Neural cell (in vitro differentiated cells): ENCODE data around the gene MAN2B1. TPM values are rescaled to one million over a fixed set of nuclear protein-coding genes. Genes with fewer than 3 reads are reported as not detected.

Experiments used
- H2AFZ ChIP-seq: fragments of 200-600, 300-800 bp; sonication (generic), shearing (Covaris generic); 2 replicates; pipeline ENCODE4 v1.6.0; 2014; ENCODE audit warnings: low read depth, mild to moderate bottlenecking, antibody characterized with exemption, low read length, moderate library complexity
- H3F3A ChIP-seq: fragments of 200-600 bp; shearing (Covaris generic); 2 replicates; pipeline ENCODE4 v1.6.1; 2016; ENCODE audit warnings: mild to moderate bottlenecking, moderate library complexity, mixed read lengths, antibody characterized with exemption, low read length; ENCODE audit not compliant: insufficient read depth, poor library complexity, severe bottlenecking
- H3K27ac ChIP-seq: fragments of 200-600, 300-800 bp; sonication (generic), shearing (Covaris generic); 2 replicates; pipeline ENCODE4 v1.5.1; 2014; ENCODE audit warnings: mild to moderate bottlenecking, low read length, moderate library complexity
- H3K27me3 ChIP-seq: fragments of 300-800, 200-600 bp; sonication (generic), shearing (Covaris generic); 2 replicates; pipeline ENCODE4 v1.6.0; 2014; ENCODE audit warnings: mild to moderate bottlenecking, low read depth, low read length, moderate library complexity; ENCODE audit not compliant: insufficient read depth
- H3K36me3 ChIP-seq: fragments of 300-800, 200-600 bp; sonication (generic), shearing (Covaris generic); 2 replicates; pipeline ENCODE4 v1.5.1; 2014; ENCODE audit warnings: mild to moderate bottlenecking, antibody characterized with exemption, low read length, moderate library complexity; ENCODE audit not compliant: insufficient read depth
- H3K4me2 ChIP-seq: fragments of 300-800, 200-600 bp; sonication (generic), shearing (Covaris generic); 2 replicates; pipeline ENCODE4 v1.6.0; 2014; ENCODE audit warnings: mild to moderate bottlenecking, low read length
- H3K4me3 ChIP-seq: fragments of 300-800, 200-600 bp; sonication (generic), shearing (Covaris generic); 2 replicates; pipeline ENCODE4 v1.5.1; 2014; ENCODE audit warnings: mild to moderate bottlenecking, low read length, moderate library complexity
- H3K79me2 ChIP-seq: fragments of 200-600 bp; shearing (Covaris generic); replicated peaks from 2 replicates; pipeline ENCODE4 v1.6.0; 2014; ENCODE audit warnings: mild to moderate bottlenecking, low read length, moderate library complexity; ENCODE audit not compliant: insufficient read depth
- H3K9ac ChIP-seq: fragments of 300-800, 200-600 bp; sonication (generic), shearing (Covaris generic); 2 replicates; pipeline ENCODE4 v1.6.1; 2016; ENCODE audit warnings: mild to moderate bottlenecking, low read length, mixed read lengths
- H3K9me2 ChIP-seq: fragments of 200-600 bp; shearing (Covaris generic); 2 replicates; pipeline ENCODE4 v1.6.1; 2016; ENCODE audit warnings: mild to moderate bottlenecking, low read length, mixed read lengths; ENCODE audit not compliant: insufficient read depth
- H3K9me3 ChIP-seq: fragments of 200-600, 300-800 bp; sonication (generic), shearing (Covaris generic); 2 replicates; pipeline ENCODE4 v1.6.1; 2016; ENCODE audit warnings: mild to moderate bottlenecking, mixed run types, low read length, moderate library complexity, mixed read lengths
- H4K20me1 ChIP-seq: fragments of 200-600 bp; shearing (Covaris generic); 2 replicates; pipeline ENCODE4 v1.6.1; 2016; ENCODE audit warnings: mild to moderate bottlenecking, mixed run types; ENCODE audit not compliant: insufficient read depth
- EP300 ChIP-seq: fragments of 450-650 bp; conservative IDR thresholded peaks from 2 replicates; pipeline ENCODE4 v1.6.1; 2014; ENCODE audit warnings: antibody characterized with exemption, mild to moderate bottlenecking, moderate library complexity; ENCODE audit not compliant: poor library complexity, severe bottlenecking
- EZH2 ChIP-seq: fragments of 200-600, 300-800 bp; shearing (Covaris generic), sonication (generic); IDR thresholded peaks from 2 replicates; pipeline ENCODE4 v1.6.1; 2014; ENCODE audit warnings: antibody characterized with exemption, low read length, borderline replicate concordance, mild to moderate bottlenecking; ENCODE audit not compliant: insufficient read depth, poor library complexity, severe bottlenecking
- MXI1 ChIP-seq: fragments of 450-650 bp; conservative IDR thresholded peaks from 2 replicates; pipeline ENCODE4 v1.6.1; 2014; ENCODE audit warnings: antibody characterized with exemption, mild to moderate bottlenecking; ENCODE audit not compliant: poor library complexity, severe bottlenecking
- POLR2AphosphoS5 ChIP-seq: IDR thresholded peaks from 2 replicates; pipeline ENCODE4 v1.6.1; 2012
- RAD21 ChIP-seq: fragments of 450-650 bp; conservative IDR thresholded peaks from 2 replicates; pipeline ENCODE4 v1.6.1; 2014; ENCODE audit warnings: antibody characterized with exemption, mild to moderate bottlenecking, moderate library complexity
- SMC3 ChIP-seq: fragments of 450-650 bp; conservative IDR thresholded peaks from 2 replicates; pipeline ENCODE4 v1.6.1; 2014; ENCODE audit warnings: antibody characterized with exemption, mild to moderate bottlenecking, moderate library complexity; ENCODE audit not compliant: poor library complexity
- TAF1 ChIP-seq: IDR thresholded peaks from 2 replicates; pipeline ENCODE4 v1.6.1; 2012; ENCODE audit warnings: low read depth
- polyA plus RNA-seq: library from polyadenylated mRNA; depleted of rRNA; stranded (reverse); fragments of >200 nt; gene quantifications from 2 replicates; pipeline ENCODE4 v1.2.3, GENCODE V29; 2014
- TF ChIP-seq, protein P1 (sequence below): fragments of 450-650 bp; IDR thresholded peaks from 2 replicates; pipeline ENCODE4 v1.5.1; 2014; ENCODE audit warnings: antibody characterized with exemption, mild to moderate bottlenecking, moderate library complexity; ENCODE audit not compliant: poor library complexity, severe bottlenecking
- TF ChIP-seq, protein P2 (sequence below): IDR thresholded peaks from 2 replicates; pipeline ENCODE4 v1.6.1; 2012; ENCODE audit warnings: borderline replicate concordance

The MAN2B1 gene
- polyA plus RNA-seq, 1 donor from 2014 or later, result 11.5 TPM

DNA sequence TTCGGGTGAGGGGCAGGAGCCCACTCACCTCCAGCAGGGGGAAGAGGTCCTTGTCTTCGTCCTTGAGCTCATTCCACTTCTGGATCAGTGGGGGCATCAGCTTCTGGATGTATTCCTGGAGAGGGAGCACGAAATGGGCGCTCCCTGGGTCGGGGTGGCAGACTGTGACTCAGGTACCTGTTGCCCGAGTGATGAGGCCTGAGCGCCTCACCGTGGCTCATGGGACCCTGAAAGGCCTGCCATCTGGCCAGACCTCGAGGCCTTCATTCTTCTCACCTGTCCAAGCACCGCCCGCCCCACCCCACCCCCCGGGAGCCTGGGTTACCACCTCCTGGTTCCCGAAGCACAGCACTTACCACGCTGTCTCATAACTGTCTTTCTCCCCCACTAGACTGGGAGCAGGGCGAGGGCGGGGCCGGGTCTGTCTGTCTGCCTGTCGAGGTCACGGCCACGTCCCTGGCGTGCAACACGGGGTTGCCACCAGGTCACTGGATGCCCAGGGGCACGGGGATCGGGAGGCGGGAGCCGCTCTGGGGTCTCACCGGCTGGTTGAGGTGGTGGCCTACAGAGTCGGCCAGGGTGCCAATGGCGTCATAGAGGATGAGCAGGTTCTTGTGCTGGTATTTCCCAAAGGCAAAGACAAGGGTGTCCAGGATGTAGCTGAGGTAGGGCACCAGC is 39.3 kb upstream of the MAN2B1 start:
- Histone ChIP-seq H3K4me2 (no peak overlapping the region), H3K27me3 (no peaks in the 10 kb centered on the region), H3K9me2 (no peaks in the 10 kb centered on the region), H3K9ac (no peak overlapping the region), H2AFZ (no peak overlapping the region), H4K20me1 (no peaks in the 10 kb centered on the region), H3K4me3 (no peak overlapping the region), H3K9me3 (no peaks in the 10 kb centered on the region), H3K36me3 (no peaks in the 10 kb centered on the region), H3F3A (no peaks in the 10 kb centered on the region), H3K27ac (no peak overlapping the region), H3K79me2 (no peaks in the 10 kb centered on the region)
- TF ChIP-seq EZH2, result no peak
- TF ChIP-seq, protein P1, sequence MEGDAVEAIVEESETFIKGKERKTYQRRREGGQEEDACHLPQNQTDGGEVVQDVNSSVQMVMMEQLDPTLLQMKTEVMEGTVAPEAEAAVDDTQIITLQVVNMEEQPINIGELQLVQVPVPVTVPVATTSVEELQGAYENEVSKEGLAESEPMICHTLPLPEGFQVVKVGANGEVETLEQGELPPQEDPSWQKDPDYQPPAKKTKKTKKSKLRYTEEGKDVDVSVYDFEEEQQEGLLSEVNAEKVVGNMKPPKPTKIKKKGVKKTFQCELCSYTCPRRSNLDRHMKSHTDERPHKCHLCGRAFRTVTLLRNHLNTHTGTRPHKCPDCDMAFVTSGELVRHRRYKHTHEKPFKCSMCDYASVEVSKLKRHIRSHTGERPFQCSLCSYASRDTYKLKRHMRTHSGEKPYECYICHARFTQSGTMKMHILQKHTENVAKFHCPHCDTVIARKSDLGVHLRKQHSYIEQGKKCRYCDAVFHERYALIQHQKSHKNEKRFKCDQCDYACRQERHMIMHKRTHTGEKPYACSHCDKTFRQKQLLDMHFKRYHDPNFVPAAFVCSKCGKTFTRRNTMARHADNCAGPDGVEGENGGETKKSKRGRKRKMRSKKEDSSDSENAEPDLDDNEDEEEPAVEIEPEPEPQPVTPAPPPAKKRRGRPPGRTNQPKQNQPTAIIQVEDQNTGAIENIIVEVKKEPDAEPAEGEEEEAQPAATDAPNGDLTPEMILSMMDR, result no peak
- no peak for TF ChIP-seq SMC3
- TF ChIP-seq TAF1, result no peak
- TF ChIP-seq, protein P2, sequence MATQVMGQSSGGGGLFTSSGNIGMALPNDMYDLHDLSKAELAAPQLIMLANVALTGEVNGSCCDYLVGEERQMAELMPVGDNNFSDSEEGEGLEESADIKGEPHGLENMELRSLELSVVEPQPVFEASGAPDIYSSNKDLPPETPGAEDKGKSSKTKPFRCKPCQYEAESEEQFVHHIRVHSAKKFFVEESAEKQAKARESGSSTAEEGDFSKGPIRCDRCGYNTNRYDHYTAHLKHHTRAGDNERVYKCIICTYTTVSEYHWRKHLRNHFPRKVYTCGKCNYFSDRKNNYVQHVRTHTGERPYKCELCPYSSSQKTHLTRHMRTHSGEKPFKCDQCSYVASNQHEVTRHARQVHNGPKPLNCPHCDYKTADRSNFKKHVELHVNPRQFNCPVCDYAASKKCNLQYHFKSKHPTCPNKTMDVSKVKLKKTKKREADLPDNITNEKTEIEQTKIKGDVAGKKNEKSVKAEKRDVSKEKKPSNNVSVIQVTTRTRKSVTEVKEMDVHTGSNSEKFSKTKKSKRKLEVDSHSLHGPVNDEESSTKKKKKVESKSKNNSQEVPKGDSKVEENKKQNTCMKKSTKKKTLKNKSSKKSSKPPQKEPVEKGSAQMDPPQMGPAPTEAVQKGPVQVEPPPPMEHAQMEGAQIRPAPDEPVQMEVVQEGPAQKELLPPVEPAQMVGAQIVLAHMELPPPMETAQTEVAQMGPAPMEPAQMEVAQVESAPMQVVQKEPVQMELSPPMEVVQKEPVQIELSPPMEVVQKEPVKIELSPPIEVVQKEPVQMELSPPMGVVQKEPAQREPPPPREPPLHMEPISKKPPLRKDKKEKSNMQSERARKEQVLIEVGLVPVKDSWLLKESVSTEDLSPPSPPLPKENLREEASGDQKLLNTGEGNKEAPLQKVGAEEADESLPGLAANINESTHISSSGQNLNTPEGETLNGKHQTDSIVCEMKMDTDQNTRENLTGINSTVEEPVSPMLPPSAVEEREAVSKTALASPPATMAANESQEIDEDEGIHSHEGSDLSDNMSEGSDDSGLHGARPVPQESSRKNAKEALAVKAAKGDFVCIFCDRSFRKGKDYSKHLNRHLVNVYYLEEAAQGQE, result no peak
- no peak for TF ChIP-seq RAD21
- TF ChIP-seq POLR2AphosphoS5, result no peak
- TF ChIP-seq MXI1, result no peak
- TF ChIP-seq EP300, result no peak

DNA sequence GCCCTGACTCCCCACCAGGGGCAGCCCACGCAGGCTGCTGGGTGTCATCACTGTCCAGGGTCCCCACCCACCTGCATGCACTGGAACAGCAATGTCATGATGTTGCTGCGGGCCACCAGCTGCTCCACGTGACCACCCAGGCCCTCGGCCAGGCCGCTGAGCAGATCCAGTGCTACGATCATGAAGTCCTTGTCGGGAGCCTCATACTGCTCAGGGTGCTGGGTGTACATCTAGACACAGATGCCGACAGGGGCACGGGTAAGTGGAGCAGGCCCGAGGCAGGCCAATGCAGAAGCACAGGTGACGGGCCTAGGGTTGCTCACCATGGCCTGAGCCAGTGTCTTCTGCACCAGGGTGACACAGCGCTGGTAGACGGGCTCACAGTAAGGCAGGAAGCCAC is 38.6 kb upstream of the MAN2B1 start:
- H4K20me1 ChIP-seq, result no peaks in the 10 kb centered on the region
- no peak overlapping the region for H3K9ac ChIP-seq
- no peaks in the 10 kb centered on the region for H3K27me3 ChIP-seq
- H3K9me3 ChIP-seq, result no peaks in the 10 kb centered on the region
- H3F3A ChIP-seq, result no peaks in the 10 kb centered on the region
- no peak overlapping the region for H3K4me3 ChIP-seq
- H3K79me2 ChIP-seq, result no peaks in the 10 kb centered on the region
- H3K27ac ChIP-seq, result no peak overlapping the region
- no peak overlapping the region for H2AFZ ChIP-seq
- H3K9me2 ChIP-seq, result no peaks in the 10 kb centered on the region
- TF ChIP-seq, protein P2, result no peak
- TF ChIP-seq MXI1 (no peak), EZH2 (no peak)
- TF ChIP-seq, protein P1, result no peak
- no peaks in the 10 kb centered on the region for H3K36me3 ChIP-seq
- H3K4me2 ChIP-seq, result no peak overlapping the region
